Subcutaneous abdominal adipose tissue (tissue), 5 donors: ENCODE measurements around the gene RASL12.

ENCODE experiments used
- H3K27ac ChIP-seq: one replicate; pipeline ENCODE4 v1.7.0; 2013; ENCODE audit warnings: low read depth, mild to moderate bottlenecking, inconsistent platforms, low read length, moderate library complexity
- H3K27me3 ChIP-seq, 5 donors: one replicate each; pipeline ENCODE4 v1.7.0; 2013; ENCODE audit warnings: low read length in 5 of 5, inconsistent platforms in 1 of 5; ENCODE audit not compliant: control insufficient read depth in 5 of 5, insufficient read depth in 4 of 5
- H3K36me3 ChIP-seq, 5 donors: one replicate each; pipeline ENCODE4 v1.7.0; 2013; ENCODE audit warnings: low read length in 5 of 5; ENCODE audit not compliant: control insufficient read depth in 5 of 5, insufficient read depth in 5 of 5
- H3K4me1 ChIP-seq, 5 donors: one replicate each; pipeline ENCODE4 v1.7.0; 2013; ENCODE audit warnings: low read length in 5 of 5, mild to moderate bottlenecking in 3 of 5, moderate library complexity in 1 of 5; ENCODE audit not compliant: control insufficient read depth in 5 of 5, insufficient read depth in 5 of 5
- H3K4me3 ChIP-seq, 5 donors: one replicate each; pipeline ENCODE4 v1.7.0; 2013; ENCODE audit warnings: low read length in 5 of 5, low read depth in 1 of 5
- H3K9ac ChIP-seq, 5 donors: one replicate each; pipeline ENCODE4 v1.7.0; 2013; ENCODE audit warnings: low read length in 5 of 5, mild to moderate bottlenecking in 4 of 5, moderate library complexity in 3 of 5
- H3K9me3 ChIP-seq, 5 donors: one replicate each; pipeline ENCODE4 v1.7.0; 2013; ENCODE audit warnings: low read length in 5 of 5; ENCODE audit not compliant: control insufficient read depth in 5 of 5
- donor health status: healthy.
- donor health status: healthy.
- donor health status: healthy.
- donor health status: healthy.
- donor health status: healthy.

RASL12 gene

GRCh38 chr15:65085207-65085753 lies 17.5 kb upstream of the RASL12 start:
- Histone ChIP-seq H3K27me3 (peaks cover 5 to 16% (median 13%) of the 10 kb centered on the region in 5 donors), H3K4me1 (peaks cover 7 to 48% (median 32%) of the 10 kb centered on the region in 5 donors), H3K36me3 (no peaks in the 10 kb centered on the region), H3K9me3 (no peaks in the 10 kb centered on the region), H3K9ac (peak overlapping the region in 1 of 5 donors; percentile 13), H3K27ac (no peak overlapping the region), H3K4me3 (no peak overlapping the region)

GRCh38 chr15:65084500-65085206 lies 16.9 kb upstream of the RASL12 start:
- Histone ChIP-seq H3K36me3 (no peaks in the 10 kb centered on the region), H3K4me1 (peaks cover 7 to 46% (median 32%) of the 10 kb centered on the region in 5 donors), H3K9ac (no peak overlapping the region), H3K27me3 (peaks cover 5 to 19% (median 13%) of the 10 kb centered on the region in 5 donors), H3K9me3 (no peaks in the 10 kb centered on the region), H3K4me3 (no peak overlapping the region), H3K27ac (no peak overlapping the region)

- no peak overlapping the region for H3K9ac ChIP-seq
- no peak overlapping the region for H3K27ac ChIP-seq
- peaks cover 4 to 33% (median 20%) of the 10 kb centered on the region in 5 donors for H3K4me1 ChIP-seq
- peaks cover 5 to 24% (median 19%) of the 10 kb centered on the region in 5 donors for H3K27me3 ChIP-seq
- no peaks in the 10 kb centered on the region for H3K36me3 ChIP-seq
- no peak overlapping the region for H3K4me3 ChIP-seq
- H3K9me3 ChIP-seq: no peaks in the 10 kb centered on the region
These were observed 15.5 kb upstream of the RASL12 start for GRCh38 chr15:65083262-65083701.

- H3K9ac ChIP-seq: no peak overlapping the region
- no peak overlapping the region for H3K27ac ChIP-seq
- peaks cover 1 to 31% (median 21%) of the 10 kb centered on the region in 5 donors for H3K4me1 ChIP-seq
- H3K36me3 ChIP-seq: no peaks in the 10 kb centered on the region
- H3K4me3 ChIP-seq: no peak overlapping the region
- peaks cover 10 to 29% (median 19%) of the 10 kb centered on the region in 5 donors for H3K27me3 ChIP-seq
- no peaks in the 10 kb centered on the region for H3K9me3 ChIP-seq
These were observed 14.6 kb upstream of the RASL12 start for GRCh38 chr15:65082303-65082953.

GRCh38 chr15:65081758-65082157 lies 14.0 kb upstream of the RASL12 start:
- H3K4me3 ChIP-seq: no peak overlapping the region
- no peak overlapping the region for H3K9ac ChIP-seq
- H3K27ac ChIP-seq: no peak overlapping the region
- H3K4me1 ChIP-seq: peaks cover 0 to 25% (median 18%) of the 10 kb centered on the region in 5 donors
- no peaks in the 10 kb centered on the region for H3K36me3 ChIP-seq
- peaks cover 17 to 35% (median 23%) of the 10 kb centered on the region in 5 donors for H3K27me3 ChIP-seq
- H3K9me3 ChIP-seq: no peaks in the 10 kb centered on the region

GRCh38 chr15:65081270-65081669 lies 13.5 kb upstream of the RASL12 start:
- Histone ChIP-seq H3K27ac (no peak overlapping the region), H3K27me3 (peaks cover 18 to 38% (median 23%) of the 10 kb centered on the region in 5 donors), H3K4me3 (no peak overlapping the region), H3K36me3 (no peaks in the 10 kb centered on the region), H3K4me1 (peaks cover 0 to 23% (median 18%) of the 10 kb centered on the region in 5 donors), H3K9me3 (no peaks in the 10 kb centered on the region), H3K9ac (no peak overlapping the region)

GRCh38 chr15:65079580-65079979 lies 11.8 kb upstream of the RASL12 start:
- H3K9ac ChIP-seq: no peak overlapping the region
- no peak overlapping the region for H3K27ac ChIP-seq
- H3K4me3 ChIP-seq: no peak overlapping the region
- no peaks in the 10 kb centered on the region for H3K9me3 ChIP-seq
- peaks cover 0 to 14% (median 11%) of the 10 kb centered on the region in 5 donors for H3K4me1 ChIP-seq
- no peaks in the 10 kb centered on the region for H3K36me3 ChIP-seq
- H3K27me3 ChIP-seq: peaks cover 16 to 38% (median 19%) of the 10 kb centered on the region in 5 donors

GRCh38 chr15:65077981-65078352 lies 10.2 kb upstream of the RASL12 start:
- H3K4me1 ChIP-seq: peaks cover 0 to 14% (median 11%) of the 10 kb centered on the region in 5 donors

GRCh38 chr15:65077291-65077980 lies 9.6 kb upstream of the RASL12 start:
- H3K9me3 ChIP-seq: no peaks in the 10 kb centered on the region
- peak overlapping the region in 2 of 5 donors; percentile 27 to 56 for H3K4me3 ChIP-seq
- no peaks in the 10 kb centered on the region for H3K36me3 ChIP-seq
- peaks cover 0 to 13% (median 8%) of the 10 kb centered on the region in 5 donors for H3K4me1 ChIP-seq
- H3K27me3 ChIP-seq: peaks cover 12 to 33% (median 14%) of the 10 kb centered on the region in 5 donors
- no peak overlapping the region for H3K27ac ChIP-seq
- no peak overlapping the region for H3K9ac ChIP-seq

More at GRCh38 chr15:65077981-65078352, 10.2 kb upstream of the RASL12 start:
- H3K9ac ChIP-seq: no peak overlapping the region
- H3K9me3 ChIP-seq: no peaks in the 10 kb centered on the region
- no peaks in the 10 kb centered on the region for H3K36me3 ChIP-seq
- H3K27me3 ChIP-seq: peaks cover 15 to 35% (median 19%) of the 10 kb centered on the region in 5 donors
- H3K4me3 ChIP-seq: peak overlapping the region in 2 of 5 donors; percentile 27 to 56
- H3K27ac ChIP-seq: no peak overlapping the region
